ENCODE data around the gene PHACTR1.

The PHACTR1 gene

DNA sequence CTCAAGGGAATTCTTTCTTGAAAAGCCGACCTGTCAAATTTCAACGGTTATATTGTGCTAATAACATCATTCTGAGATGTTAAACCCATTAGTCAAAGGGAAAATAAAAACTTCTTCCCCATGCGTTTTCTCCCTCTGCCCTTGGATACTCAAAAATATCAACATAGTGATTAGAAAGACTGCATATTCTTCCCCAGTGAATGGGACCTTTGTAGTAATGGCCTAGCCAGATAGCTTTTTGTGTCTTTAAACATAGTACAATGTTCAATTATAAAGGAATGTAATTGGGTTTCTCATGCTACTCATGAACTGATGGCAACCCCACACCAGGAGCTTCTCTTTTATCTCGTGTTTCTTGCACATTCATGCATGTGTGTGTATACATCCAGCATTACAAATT is 69.4 kb downstream of the PHACTR1 start:
- DNase-seq = no peak
- intact Hi-C loops (cut with DNase I) = no loop called here

DNA sequence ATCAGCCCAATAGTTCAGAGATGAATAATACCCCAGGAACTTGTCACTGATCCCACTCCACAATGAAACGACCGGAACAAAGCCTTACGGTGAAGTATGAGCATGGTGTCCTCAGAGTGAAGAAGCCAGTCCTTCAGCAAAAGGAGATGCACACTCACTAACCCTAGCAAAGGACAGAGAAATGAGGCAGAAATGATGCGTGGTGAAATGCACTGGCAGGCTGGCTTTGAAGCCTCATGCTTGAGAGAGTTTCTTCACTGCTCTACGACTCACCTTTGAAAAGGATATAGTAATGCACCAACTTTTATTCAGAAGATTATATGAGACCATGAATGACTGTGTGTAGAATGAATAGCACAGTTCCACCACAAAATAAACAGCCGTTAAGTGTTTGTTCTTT is 74.8 kb downstream of the PHACTR1 start:
- intact Hi-C loops (cut with DNase I) = no loop called here
- DNase-seq = no peak

DNA sequence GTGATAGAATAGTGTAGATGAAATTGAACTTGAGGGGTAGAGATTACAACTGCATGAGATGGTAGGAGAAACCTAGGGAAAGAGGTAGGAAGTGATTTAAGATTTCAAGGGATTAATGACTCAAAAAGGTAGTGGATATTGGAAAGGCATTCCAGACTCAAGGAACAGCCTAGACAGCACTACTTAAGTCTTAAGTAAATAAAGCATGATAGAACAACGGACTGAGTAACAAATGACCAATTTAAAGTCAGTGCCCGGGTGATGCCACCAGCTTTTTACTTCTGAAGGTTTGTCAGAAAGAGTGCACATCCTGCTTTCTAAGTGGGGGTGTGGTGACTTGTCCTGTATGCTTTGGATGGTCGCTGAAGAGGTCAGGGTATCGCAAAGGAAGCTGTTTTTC is 81.8 kb downstream of the PHACTR1 start:
- DNase-seq = no peak
- intact Hi-C loops (cut with DNase I) = no loop called here

DNA sequence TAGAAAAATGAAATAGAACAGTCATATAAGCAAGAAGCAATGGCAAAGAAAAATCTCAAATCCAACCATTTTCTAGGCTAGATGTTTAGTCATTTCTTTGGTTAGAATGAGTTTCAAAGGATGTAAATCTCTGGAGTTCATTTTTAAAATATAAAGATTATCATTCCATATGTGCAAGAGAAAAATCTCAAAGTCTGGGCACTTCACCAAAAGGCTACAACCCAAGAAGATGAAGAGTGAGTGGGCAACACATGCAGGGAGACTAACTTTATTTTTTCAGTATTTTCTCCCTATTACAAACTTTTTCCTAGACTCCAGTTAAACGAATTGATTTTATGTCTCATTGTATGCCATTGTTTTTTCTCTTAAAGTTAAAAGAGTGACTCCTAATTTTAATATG is 83.6 kb downstream of the PHACTR1 start:
- intact Hi-C loops (cut with DNase I) = no loop called here
- no peak for DNase-seq

DNA sequence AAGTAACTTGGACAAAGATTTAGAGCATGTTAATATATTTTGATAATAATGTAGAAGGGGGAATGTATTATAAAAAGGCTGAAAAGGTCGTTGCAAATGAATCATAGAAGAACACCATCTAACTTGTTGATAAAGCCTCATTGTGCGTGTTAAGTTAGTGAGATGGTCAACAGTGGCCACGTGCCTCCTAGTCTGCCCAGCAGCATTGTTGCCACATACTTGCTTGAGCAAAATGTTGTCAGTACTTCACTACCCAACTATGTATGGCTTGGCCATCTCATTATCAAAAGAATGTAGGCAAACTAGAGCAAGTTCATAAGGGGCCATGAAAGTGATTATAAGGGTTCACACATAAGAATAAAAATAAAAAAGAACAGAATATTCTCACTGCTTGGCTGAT is 84.6 kb downstream of the PHACTR1 start:
- no peak for DNase-seq
- intact Hi-C loops (cut with DNase I) = no loop called here

DNA sequence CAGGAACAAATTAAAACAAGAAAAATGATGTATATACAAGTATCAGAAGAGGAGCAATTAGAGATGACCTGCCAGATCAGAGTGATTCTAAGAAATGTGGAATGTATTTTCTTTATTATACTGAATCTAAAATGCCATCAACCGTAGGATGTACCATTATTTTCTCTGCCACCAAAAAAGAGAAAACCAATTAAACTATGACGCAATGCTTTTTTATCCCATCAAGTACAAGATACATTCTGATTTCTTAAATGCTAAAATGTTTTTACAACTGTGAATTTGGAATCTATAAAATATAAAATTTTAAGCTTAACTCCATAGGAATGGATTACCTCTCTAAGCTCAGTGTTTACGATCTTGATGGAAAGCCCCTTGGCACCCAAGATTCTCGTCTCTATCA is 85.9 kb downstream of the PHACTR1 start:
- intact Hi-C loops (cut with DNase I) = no loop called here
- no peak for DNase-seq

DNA sequence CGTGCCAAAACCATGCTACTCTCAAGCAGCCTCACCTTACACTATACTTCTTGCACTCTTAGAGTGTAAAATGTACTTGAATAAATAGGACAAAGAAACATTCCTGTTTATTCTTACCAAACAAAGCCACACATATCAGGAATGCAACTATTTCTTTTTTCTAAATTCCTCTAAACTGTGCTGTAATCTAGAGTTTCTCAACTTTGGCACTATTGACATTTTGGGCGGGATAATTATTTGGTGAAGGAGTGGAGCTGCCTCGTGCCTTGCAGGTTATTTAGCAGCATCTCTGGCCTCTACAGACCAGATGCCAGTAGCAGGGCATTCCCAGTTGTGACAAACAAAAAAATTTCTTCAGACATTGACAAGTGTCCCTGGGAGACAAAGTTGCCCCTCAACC is 86.9 kb downstream of the PHACTR1 start:
- intact Hi-C loops (cut with DNase I) = no loop called here
- DNase-seq = no peak

DNA sequence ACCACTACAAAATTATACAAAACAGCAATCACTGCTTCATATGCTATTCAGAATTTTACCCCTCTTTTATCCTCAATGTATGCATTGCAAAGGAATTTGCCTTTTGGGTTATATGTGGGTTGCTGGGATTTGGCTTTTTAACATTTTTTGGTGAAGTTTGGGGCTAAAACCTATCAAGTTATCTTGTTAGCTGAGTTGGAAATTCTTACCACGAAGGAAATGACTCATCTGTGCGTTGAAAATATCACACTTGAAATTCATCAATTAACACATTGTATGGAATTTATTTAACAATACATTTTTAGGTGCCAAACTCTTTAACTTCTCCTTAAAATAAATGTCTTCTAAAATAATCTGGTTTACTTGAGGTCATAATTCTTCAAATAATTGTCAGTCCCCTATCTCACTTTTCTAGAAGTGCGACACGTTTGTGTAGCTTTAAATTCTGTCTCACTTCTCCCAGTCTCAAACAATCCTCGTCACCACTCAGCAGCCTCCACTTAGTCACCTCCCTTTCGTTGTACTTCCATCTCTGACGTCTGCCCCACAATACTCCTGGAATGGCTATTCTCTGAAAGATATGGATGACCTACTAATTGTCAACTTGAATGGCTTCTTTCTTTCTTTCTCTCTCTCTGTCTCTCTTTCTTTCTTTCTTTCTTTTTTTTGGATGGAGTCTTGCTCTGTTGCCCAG is 88.5 kb downstream of the PHACTR1 start:
- no peak for DNase-seq
- intact Hi-C loops (cut with DNase I) = no loop called here

DNA sequence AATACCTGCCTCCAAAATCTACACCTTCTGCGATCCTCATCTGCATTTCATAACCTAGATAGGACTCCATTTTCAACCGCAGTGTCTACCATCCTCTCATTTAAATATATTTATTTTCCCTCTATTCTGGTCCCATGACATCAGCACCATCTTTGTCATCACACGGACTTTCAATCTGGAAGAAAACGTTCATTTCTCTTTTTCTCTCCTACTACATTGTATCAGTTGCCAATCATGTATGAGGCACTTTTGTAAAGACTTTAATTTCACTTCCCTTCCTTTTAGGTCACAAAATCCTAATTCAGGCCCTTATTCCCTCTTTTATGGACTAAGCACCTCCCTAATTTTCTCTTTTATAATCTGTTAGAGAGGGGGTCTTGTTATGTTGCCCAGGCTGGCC is 89.6 kb downstream of the PHACTR1 start:
- DNase-seq = no peak
- intact Hi-C loops (cut with DNase I) = no loop called here

DNA sequence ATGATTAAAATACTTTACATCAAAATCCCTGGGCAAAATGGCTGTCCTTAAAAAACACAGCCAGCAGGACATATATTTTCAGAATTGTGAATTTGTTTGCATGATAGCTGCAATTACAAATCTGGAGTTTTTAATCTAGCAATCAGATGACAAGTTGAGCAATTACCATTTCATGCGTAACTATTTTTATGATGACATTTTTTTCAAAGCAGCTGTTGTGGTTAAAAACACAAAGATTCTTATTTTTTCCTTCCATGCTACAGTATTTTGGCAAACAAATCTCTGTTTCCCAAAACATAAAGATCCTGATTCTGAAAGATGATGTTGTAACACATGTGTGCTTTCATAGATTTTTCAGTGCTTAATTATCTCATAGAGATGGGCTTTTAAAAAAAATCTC is 90.2 kb downstream of the PHACTR1 start:
- DNase-seq = no peak
- intact Hi-C loops (cut with DNase I) = no loop called here

DNA sequence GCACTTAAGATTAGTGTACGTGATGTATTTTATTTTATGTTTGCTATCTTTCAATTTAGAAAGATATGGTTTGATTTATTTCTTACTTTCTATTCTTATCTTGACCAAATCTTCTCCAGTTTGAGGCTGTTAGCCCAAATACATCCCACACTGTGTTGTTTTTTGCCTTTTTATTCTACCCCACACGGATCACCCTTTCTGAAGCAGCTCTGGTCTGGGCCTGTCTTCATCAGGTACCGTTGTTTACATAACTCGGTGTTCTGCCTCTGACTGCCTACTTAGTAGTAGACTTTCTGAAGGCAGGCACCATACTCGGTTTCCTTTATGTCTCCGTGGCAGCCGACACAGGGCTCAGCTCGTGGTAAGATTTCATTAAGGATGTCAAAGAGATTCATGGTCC is 95.0 kb downstream of the PHACTR1 start:
- intact Hi-C loops (cut with DNase I) = no loop called here
- DNase-seq = no peak

DNA sequence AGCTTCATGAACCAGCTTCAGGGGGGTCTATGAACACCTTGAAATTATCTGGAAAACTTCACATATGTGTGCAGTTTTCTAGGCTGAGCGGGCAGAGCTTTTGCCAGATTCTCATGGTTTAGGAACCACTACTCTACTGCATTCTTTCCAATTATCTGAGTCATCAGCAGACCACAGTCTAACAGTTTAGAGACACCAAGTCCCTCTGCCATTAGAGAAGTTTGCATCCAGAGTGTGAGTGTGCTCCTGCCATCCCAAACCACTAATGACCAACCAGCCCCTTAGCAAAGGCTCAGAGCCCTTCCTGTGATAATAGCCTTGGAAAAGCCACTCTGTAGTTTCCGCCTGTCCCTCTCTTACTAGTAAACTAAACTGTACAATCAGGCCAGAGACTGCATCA is 96.8 kb downstream of the PHACTR1 start:
- intact Hi-C loops (cut with DNase I) = no loop called here
- no peak for DNase-seq

DNA sequence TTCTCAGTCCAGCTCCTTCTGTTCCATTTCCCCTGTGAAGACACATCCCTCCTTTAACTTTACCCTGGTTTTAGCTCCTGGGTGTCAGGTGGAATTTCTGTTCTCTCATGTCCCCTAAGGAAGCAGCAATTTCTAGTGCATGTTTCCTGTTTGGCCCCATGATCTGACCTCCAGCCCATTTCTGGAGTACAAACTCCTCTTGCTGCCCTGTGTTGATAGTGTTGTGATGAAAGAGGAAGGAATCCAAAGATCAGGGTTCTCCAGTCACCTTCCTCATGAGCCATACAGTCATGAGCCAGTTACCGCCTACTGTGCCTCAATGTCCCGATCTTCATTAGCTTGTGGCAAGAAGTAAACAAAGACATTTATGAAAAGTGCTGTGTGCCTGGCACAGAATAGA is 97.4 kb downstream of the PHACTR1 start:
- no peak for DNase-seq
- intact Hi-C loops (cut with DNase I) = no loop called here

DNA sequence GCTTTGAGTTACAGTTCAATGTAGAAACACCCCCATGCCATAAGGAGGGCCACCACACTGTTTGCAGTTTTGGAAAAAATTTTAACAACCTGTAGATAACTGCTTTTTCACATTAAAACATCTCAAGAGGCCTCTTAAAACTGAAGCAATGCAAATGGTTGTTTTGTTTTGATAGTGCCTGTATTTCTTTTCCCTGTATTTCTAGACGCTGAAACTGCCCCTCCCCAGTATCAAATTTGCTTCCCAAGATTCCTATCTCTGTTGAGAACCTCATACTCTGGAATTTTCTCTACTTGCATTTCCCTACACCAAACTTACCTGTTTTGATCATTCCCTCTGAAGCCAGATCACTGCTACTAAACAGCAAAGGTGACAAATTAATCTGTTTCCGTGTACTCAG is 98.5 kb downstream of the PHACTR1 start:
- intact Hi-C loops (cut with DNase I) = no loop called here
- no peak for DNase-seq

DNA sequence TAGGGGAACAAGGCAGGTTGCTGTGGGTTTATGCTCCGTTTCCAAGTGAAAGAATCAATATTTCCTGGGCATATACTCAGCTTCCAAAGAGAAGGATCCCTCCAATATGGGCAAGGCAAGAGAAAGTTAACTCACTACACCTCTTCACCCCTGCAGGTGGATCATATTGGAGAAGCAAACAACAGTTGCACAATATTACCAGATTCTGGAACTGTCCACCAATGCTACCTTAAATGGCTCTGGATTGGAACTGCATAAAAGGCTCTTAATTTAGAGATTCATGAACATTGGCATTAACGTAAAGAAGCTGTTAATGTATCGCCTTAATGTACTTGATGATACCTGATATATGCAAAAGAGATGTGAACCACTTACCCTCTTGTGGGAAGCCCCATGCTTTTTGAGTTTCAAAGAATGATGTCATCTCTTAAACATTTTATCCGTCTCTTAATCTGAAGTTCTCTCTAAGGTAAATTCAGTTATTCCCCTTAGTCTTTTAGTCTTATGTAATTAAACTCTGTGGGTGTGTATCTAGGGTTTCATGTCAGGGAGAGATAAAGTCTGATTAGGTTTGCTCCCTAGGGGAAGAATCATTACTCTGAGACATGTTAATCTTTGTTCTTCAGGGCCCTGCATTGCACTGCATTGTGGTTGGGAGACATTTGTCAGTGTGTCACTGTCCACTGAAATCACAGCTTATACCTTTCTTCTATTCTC is 99.5 kb downstream of the PHACTR1 start:
- intact Hi-C loops (cut with DNase I) = no loop called here
- no peak for DNase-seq

DNA sequence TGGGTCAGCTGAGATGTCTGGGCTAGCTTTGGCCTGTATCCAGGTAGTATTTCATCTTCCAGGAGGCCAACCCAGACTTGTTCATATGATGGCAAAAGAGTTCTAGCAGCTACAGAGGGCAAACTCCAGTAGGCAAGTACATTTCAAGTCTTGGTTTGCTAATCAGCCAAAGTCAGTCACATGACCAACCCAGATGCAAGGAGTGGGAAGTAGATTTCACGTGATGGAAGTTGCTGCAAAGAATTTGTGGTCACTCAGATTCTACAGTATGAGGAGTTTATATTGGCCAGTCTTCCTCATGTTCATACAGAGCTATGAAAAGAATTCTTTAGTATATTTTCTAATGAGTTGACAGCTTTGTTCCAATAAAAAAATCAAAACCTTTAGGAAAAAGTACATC is 101.8 kb downstream of the PHACTR1 start:
- no peak for DNase-seq
- intact Hi-C loops (cut with DNase I) = no loop called here

DNA sequence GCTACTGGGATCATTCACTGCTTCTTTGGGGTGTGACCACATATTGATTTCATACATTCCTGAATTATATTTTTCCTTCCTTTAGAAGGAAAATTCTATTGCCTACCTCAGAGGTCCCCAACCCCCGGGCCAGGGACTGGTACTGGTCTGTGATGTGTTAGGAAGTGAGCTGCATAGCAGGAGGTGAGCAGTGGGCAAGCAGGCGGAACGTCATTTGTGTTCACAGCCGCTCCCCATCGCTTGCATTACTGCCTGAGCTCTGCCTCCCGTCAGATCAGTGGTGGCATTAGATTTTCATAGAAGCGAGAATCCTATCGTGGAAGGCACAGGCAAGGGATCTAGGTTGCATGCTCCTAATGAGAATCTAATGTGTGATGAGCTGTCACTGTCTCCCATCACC is 107.3 kb downstream of the PHACTR1 start:
- no peak for DNase-seq
- intact Hi-C loops (cut with DNase I) = no loop called here

DNA sequence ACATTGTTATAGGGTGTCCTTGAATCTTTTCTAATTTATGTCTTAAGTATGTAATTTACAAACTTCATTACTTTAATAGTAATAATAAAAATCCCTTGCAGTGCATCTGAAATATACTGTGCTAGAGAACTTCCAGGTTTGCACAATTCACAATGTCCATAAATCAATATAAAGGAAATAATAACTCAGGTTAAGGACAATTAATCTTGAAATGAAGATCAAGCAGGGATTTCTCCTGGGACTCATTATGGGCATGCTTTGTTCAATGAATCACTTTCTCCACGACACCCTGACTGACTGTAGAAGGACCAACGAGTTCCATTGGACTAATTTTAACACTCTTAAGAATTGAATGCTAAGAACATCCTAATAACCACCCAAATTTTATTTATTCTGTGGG is 110.0 kb downstream of the PHACTR1 start:
- intact Hi-C loops (cut with DNase I) = no loop called here

DNA sequence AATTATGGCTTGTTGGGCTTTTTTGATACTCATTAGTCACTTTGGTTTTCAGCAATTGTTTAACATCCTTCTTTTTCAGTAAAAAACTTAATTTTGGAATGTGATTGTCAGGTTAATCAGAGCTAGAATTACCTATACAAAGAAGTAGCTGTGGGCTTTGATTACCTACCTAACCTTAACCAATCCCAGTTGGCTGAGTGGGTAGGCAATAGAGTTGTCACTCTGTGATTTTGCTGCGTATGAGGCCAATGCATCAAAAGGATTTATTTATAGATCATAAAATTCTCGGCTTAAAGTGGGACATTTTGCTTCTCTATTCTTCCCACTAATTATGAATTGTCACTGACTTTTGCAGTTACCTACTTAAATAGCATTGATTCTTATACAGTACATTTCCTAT is 111.4 kb downstream of the PHACTR1 start:
- peak in 17 of 42 donors; percentile 18 to 77 (median 52) for DNase-seq
- intact Hi-C loops (cut with DNase I) = no loop called here

More for the DNA sequence above, 110.0 kb downstream of the PHACTR1 start:
- no peak for DNase-seq

DNA sequence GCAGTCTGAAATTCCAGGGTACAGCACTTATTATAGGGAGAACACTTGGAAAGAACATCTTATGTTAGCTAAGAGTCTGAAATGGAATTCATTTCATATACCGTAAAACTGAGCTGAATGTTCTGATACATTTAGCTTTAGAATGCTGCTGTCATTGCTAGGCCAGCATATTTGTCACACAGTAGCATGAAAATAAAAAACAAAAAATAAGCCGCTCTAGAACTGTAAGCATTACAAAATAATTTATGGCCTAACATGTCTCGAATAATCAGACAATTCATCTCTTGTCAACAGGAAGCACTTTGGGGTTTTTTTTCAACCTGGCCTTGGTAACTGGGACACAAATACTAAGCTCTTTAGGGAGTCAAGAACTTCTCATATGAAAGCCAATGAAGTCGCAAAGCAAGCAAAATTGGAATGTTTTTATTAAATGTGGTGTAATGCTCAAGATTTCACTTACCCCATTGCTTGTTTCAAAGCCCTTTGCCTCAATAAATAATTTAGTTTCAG is 115.7 kb downstream of the PHACTR1 start:
- no peak for DNase-seq
- intact Hi-C loops (cut with DNase I) = no loop called here

DNA sequence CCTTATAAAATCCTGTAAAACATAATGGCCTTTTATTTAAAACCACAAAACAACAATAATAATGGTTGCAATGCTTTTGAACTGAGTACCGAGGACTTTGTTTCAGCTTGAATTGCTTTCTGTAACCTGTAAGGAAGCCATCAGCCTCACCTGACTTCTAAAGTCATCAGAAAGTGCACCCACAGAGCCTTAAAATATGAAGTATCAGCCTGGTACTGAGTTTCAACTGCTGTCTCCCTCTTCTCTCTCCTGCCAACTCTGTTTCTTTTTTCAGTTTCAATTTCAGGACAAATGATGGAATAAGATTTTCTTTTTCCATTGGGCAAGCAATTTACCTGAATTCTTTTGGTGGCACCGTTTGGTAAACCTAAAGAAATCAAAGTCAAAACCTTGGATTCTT is 119.4 kb downstream of the PHACTR1 start:
- no peak for DNase-seq
- intact Hi-C loops (cut with DNase I) = no loop called here

All from head of caudate nucleus (tissue), 42 donors.